Stimulated activated CD8-positive, alpha-beta memory T cell treated with anti-CD3 and anti-CD28 coated beads, Interleukin-4, amount 100 ng/mL, for 24 hours (primary cell): Measurements from ENCODE around the gene COPZ2.
"Not testable (repeated sequence)": the region's sequence is repeated elsewhere in the genome, so short reads cannot be mapped to it uniquely, and the experiment has no call there.

Experiments used
- DNase-seq: peaks from one replicate; pipeline ENCODE4 v3.0.0-alpha.2; 2020; ENCODE audit warnings: low read depth

The COPZ2 gene

DNA sequence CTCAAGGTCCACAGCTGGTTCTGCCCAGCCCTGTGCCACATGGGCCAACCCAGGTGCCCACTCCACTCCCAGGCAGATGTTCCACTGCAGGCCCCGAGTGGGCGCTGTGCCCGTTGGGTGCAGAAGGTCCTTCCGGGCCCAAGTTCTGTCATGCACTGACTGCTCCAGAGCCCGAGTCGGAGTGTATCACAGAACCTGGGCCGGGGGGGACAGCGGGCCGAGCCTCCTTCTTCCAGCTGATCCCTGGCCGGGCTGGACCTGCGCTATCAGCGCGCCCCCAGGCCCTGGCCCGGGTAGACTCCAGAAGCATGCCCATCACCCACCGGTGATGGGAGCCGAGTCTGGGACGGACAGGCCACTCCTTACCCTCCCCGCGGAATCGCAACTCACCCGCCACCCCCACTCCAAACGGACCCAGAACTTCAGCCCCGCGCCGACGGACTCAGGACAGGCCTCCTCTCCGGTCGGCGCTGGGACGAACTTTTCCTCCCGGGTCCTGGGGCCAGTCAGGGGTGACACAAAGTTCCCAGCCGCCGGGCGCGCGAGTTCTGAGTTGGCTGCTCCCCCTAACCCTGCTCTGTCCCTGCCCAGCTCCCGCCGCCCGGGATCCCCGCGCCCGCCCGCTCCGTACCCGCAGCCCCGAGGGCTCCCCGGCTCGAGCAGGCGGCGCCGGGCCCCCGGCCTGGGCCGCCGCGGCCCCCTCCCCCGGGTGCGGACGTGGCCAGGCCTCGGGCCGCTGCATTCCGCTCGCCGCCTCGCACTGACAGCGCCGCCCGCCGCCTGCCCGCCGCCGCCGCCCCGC, at the start of gene COPZ2:
COPZ2 (minus strand) TSS at position 762 of the 802 bp plus-strand sequence; CDS start at position 742, 20 bp downstream.
- peak; percentile 30 for DNase-seq

- no peak for DNase-seq
These were observed 47.3 kb upstream of the COPZ2 start for GRCh38 chr17:48084932-48085331.

DNA sequence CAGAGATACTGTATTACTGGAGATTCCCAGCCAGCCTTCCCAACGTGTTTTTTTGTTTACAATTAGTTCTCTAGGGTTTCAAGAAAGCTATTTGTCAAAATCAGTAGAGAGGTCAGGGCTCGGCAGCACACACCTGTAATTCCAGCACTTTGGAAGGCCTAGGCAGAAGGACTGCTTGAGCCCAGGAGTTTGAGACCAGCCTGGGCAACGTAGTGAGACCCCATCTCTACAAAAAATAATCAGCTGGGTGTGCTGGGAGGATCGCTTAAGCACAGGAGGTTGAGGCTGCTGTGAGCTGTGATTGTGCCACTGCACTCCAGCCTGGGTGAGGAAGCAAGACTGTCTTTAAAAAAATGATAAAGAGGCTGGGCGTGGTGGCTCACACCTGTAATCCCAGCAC, 44.3 kb upstream of the COPZ2 start:
- DNase-seq: no peak

DNA sequence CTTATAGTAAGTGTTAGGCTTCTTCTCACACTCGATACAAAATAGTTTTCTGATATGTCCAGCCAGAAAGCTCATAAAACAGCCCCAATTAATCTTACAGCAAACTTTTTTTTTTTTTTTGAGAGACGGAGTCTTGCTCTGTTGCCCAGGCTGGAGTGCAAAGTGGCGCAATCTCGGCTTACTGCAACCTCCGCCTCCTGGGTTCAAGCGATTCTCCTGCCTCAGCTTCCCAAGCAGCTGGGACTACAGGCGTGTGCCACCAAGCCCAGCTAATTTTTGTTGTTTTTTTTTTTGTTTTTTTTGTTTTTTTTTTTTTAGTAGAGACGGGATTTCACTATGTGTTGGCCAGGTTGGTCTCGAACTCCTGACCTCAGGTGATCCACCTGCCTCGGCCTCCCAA, 39.6 kb upstream of the COPZ2 start:
- DNase-seq: not testable (repeated sequence)

GRCh38 chr17:48074322-48075081, 36.9 kb upstream of the COPZ2 start:
- peak; percentile 52 for DNase-seq

DNA sequence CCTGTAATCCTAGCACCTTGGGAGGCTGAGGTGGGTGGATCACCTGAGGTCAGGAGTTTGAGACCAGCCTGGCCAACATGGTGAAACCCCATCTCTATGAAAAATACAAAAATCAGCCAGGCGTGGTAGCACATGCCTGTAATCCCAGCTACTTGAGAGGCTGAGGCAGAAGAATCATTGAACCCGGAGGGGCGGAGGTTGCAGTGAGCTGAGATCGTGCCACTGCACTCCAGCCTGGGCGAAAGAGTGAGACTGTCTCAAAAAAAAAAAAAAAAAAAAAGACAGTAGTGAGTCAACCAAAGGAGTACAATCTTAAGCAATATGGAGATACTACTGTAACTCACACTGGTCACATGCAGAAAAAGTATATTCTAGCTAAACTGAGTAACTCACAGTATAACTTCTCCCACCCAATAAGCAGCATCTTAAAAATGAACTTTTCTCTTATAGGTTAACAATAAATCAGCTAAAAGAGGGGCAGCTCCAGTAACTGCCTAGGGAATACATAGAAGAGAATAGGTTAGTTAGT, 36.0 kb upstream of the COPZ2 start:
- not testable (repeated sequence) for DNase-seq

DNA sequence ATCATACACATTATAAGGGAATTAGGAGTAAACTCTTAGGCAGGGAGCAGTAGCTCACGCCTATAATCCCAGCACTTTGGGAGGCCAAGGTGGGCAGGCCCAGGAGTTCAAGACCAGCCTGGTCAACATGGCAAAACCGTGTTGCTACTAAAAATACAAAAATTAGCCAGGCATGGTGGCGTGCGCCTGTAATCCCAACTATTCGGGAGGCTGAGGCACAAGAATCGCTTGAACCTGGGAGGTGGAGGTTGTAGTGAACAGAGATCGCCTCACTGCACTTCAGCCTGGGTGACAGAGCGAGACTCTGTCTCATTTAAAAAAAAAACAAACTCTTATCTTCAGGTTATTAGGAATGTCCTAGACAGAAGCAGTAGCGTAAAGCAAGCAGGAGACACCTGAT, 35.2 kb upstream of the COPZ2 start:
- not testable (repeated sequence) for DNase-seq

- DNase-seq: no peak
These were observed 34.1 kb upstream of the COPZ2 start for GRCh38 chr17:48071654-48072053.

DNA sequence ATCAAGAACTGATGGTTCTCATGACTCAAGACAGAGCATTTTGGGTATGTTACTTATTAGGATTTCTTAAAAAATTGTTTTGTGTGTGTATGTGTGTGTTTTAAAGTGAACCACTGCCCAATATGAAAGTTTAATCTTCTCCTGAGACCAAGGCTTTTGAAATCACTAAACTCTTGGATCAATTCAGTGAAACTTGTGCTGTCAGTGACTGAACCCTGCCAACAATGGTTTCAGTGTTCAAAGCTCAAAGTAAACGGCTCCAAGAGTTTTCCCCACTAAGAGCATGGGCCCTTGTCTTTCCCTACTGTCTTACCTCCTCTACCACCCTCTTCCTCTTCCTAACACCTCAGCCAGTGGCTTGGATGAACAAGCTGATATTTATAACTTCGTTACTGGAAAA, 32.6 kb upstream of the COPZ2 start:
- no peak for DNase-seq

- no peak for DNase-seq
These were observed 30.9 kb upstream of the COPZ2 start for GRCh38 chr17:48068491-48068961.

DNA sequence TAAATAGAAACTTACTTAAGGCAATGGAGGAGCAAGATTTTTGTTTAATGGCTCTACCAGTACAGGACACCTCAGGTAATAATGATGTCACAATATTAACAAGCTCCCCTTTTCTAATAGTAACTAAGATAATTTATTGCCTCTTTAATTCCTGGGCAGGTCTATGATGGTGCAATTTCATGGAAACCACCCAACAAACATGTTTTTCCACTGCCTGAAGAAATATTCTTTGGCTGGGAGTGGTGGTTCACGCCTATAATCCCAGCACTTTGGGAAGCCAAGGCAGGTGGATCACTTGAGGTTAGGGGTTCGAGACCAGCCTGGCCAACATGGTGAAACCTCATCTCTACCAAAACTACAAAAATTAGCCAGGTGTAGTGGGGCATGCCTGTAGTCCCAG, 30.2 kb upstream of the COPZ2 start:
- DNase-seq: not testable (repeated sequence)

DNA sequence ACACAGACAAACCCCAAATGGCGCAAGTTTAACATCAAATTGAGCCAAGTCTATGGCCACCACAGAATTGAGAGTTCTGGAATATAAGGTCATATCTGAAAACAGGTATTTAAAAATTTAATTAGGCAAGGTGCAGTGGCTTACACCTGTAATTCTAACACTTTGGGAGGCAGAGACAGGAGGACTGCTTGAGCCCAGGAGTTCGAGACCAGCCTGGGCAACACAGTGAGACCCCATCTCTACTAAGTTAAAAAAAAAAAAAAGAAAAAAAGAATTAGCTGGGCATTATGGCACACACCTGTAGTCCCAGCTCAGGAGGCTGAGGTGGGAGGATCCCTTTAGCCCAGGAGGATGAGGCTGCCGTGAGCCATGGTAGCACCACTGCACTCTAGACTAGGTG, 29.6 kb upstream of the COPZ2 start:
- DNase-seq: no peak

GRCh38 chr17:48066656-48067055, 29.1 kb upstream of the COPZ2 start:
- DNase-seq: no peak

DNA sequence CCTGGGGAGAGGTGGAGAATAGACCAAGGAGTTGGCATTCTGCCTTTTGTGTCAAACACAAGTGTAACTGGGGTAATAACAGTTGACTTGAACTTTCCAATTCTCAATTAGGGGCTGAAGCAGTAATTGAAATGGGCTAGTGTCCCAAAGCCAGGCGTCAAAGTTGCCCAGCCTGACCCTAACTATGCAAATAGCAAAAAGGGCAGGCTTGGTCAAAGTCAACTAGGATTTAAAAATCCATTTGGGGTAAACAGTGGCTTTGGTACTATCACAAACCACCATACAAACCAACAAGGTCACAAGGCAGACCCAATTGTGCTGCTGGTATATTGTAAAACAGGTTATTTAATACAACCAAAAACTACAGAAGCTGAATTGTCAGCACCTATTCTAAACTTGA, 28.6 kb upstream of the COPZ2 start:
- no peak for DNase-seq

GRCh38 chr17:48064638-48065037, 27.0 kb upstream of the COPZ2 start:
- DNase-seq: no peak

- no peak for DNase-seq
These were observed 24.7 kb upstream of the COPZ2 start for GRCh38 chr17:48062273-48062672.

- no peak for DNase-seq
These were observed 22.7 kb upstream of the COPZ2 start for GRCh38 chr17:48060249-48060648.

- DNase-seq: no peak
These were observed 21.6 kb upstream of the COPZ2 start for GRCh38 chr17:48059125-48059668.

DNA sequence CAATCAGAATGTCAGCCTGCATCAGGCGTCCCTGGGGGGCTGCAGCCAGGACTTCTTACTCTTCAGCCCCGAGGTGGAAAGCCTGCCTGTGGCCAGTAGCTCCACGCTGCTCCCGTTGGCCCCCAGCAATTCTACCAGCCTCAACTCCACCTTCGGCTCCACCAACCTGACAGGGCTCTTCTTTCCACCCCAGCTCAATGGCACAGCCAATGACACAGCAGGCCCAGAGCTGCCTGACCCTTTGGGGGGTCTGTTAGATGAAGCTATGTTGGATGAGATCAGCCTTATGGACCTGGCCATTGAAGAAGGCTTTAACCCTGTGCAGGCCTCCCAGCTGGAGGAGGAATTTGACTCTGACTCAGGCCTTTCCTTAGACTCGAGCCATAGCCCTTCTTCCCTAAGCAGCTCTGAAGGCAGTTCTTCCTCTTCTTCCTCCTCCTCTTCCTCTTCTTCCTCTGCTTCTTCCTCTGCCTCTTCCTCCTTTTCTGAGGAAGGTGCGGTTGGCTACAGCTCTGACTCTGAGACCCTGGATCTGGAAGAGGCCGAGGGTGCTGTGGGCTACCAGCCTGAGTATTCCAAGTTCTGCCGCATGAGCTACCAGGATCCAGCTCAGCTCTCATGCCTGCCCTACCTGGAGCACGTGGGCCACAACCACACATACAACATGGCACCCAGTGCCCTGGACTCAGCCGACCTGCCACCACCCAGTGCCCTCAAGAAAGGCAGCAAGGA, 21.0 kb upstream of the COPZ2 start:
- no peak for DNase-seq

DNA sequence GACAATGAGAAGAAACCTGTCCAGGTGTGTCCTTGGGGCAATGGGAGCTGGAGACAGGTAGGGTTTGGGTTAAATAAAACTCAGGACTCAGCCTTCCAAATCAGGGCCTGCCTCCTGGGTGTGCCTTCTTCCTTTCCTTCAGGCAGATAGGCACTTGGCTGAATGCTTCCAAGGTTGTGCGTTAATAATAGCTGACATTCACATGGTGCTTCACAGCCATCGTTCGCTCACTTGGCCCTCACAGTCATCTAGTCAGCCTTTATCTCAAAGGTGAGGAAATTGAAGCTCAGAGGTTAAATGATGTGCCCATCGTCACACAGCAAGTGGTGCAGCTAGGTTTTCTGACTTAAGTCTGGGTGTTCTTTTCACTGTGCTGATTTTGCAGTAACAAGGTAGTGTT, 20.0 kb upstream of the COPZ2 start:
- no peak for DNase-seq

DNA sequence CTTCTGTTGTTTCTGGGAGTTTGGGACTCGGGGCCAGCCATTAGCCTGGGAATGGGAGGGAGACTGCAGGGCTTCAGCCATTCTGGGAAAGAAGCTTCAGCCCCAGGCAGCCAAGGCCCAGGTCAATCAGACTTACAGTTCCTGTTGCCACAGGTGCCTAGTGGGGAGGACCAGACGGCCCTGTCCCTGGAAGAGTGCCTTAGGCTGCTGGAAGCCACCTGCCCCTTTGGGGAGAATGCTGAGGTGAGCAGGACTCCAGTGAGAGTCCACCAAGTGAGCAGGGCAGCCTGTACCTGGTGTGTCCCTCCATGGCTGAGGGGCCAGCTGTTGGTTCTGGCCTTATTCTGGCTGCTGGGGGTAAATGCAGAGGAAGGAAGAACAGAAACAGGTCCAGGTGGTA, 19.3 kb upstream of the COPZ2 start:
- DNase-seq: no peak

GRCh38 chr17:48056246-48056745, 18.7 kb upstream of the COPZ2 start:
- no peak for DNase-seq
